K562 (cell line): ENCODE data around the gene WDR44. TPM values are rescaled to one million over a fixed set of nuclear protein-coding genes. Genes with fewer than 3 reads are reported as not detected.

ENCODE experiments used
- AFF1 ChIP-seq, 2 experiments: fragments of 450-650 bp; IDR thresholded peaks; 2 replicates each; pipeline ENCODE4 v1.6.1; 2018; ENCODE audit warnings: mild to moderate bottlenecking in 2 of 2, low read depth in 1 of 2; ENCODE audit not compliant: partially characterized antibody in 2 of 2
- ELF4 ChIP-seq: fragments of 450-650 bp; formaldehyde crosslinking; IDR thresholded peaks from 2 replicates; pipeline ENCODE4 v1.4.0; 2022; ENCODE audit warnings: missing genetic modification characterization
- FOXK2 ChIP-seq, 2 experiments: fragments of 450-650 bp; IDR thresholded peaks in 1 of 2; conservative IDR thresholded peaks in 1 of 2; 2 replicates each; pipeline ENCODE4 v1.6.1; 2016; ENCODE audit warnings: low read depth in 2 of 2, mild to moderate bottlenecking in 1 of 2
- HBP1 ChIP-seq: fragments of 450-650 bp; formaldehyde crosslinking; IDR thresholded peaks from 2 replicates; pipeline ENCODE4 v1.4.0; 2022; ENCODE audit warnings: missing genetic modification characterization
- HDAC1 ChIP-seq, 2 experiments: fragments of 450-650 bp; IDR thresholded peaks; 2 replicates each; pipeline ENCODE4 v1.6.1; 2016 to 2017; ENCODE audit warnings: inconsistent platforms in 1 of 2, mild to moderate bottlenecking in 1 of 2, moderate library complexity in 1 of 2
- HNRNPH1 ChIP-seq: fragments of 200-400 bp; formaldehyde crosslinking; optimal IDR thresholded peaks from 2 replicates; pipeline ENCODE3; 2017; ENCODE audit warnings: low read depth, mild to moderate bottlenecking, low read length, moderate library complexity
- JUN ChIP-seq, 2 experiments: sonication (generic) in 1 of 2; formaldehyde crosslinking in 1 of 2; IDR thresholded peaks; 2 replicates each; pipeline versions ENCODE4 v1.6.1 to v1.8.0; 2012 to 2022; ENCODE audit warnings: borderline replicate concordance in 2 of 2, mild to moderate bottlenecking in 2 of 2, improper control_type of control experiment in 1 of 2, low read depth in 1 of 2, low read length in 1 of 2, missing genetic modification reagents in 1 of 2
- MYC ChIP-seq, 2 experiments: fragments of 250-450 bp in 1 of 2; sonication (Bioruptor Pico) in 1 of 2; IDR thresholded peaks; 2 replicates each; pipeline versions ENCODE4 v1.5.1 to v1.6.1; 2012 to 2021; ENCODE audit warnings: low read depth in 2 of 2, borderline replicate concordance in 1 of 2, improper control_type of control experiment in 1 of 2, low read length in 1 of 2, mild to moderate bottlenecking in 1 of 2, moderate library complexity in 1 of 2
- NR2C2 ChIP-seq, 2 experiments: fragments of 200-800 bp in 1 of 2; sonication (Bioruptor generic) in 1 of 2; sonication (generic) in 1 of 2; formaldehyde crosslinking in 1 of 2; IDR thresholded peaks; 2 replicates each; pipeline versions ENCODE4 v1.6.1 to v1.8.0; 2016 to 2022; ENCODE audit warnings: mild to moderate bottlenecking in 1 of 2, missing compliant biosample characterization in 1 of 2, missing genetic modification characterization in 1 of 2, missing genetic modification reagents in 1 of 2
- PCBP1 ChIP-seq: fragments of 200-400 bp; formaldehyde crosslinking; IDR thresholded peaks from 2 replicates; pipeline ENCODE4 v1.6.1; 2018; ENCODE audit warnings: mild to moderate bottlenecking, low read depth, low read length; ENCODE audit not compliant: poor library complexity, severe bottlenecking
- RHOXF2B ChIP-seq: fragments of 250-450 bp; sonication (Bioruptor Pico); conservative IDR thresholded peaks from 2 replicates; pipeline ENCODE4 v1.5.1; 2021
- TBP ChIP-seq: optimal IDR thresholded peaks from 2 replicates; pipeline ENCODE3; 2011; ENCODE audit warnings: low read depth, low read length, improper control_type of control experiment
- ZNF384 ChIP-seq: IDR thresholded peaks from 2 replicates; pipeline ENCODE4 v1.6.1; 2012; ENCODE audit warnings: low read depth, low read length, improper control_type of control experiment
- ZNF589 ChIP-seq: fragments of 200-800 bp; sonication (Bioruptor generic); IDR thresholded peaks from 2 replicates; pipeline ENCODE4 v1.6.1; 2016; ENCODE audit warnings: low read depth, missing genetic modification characterization, missing compliant biosample characterization
- ZNF740 ChIP-seq, 3 experiments: fragments of 200-800 bp in 1 of 3; sonication (Bioruptor generic) in 1 of 3; sonication (generic) in 1 of 3; formaldehyde crosslinking in 1 of 3; IDR thresholded peaks; 2 replicates each; pipeline versions ENCODE4 v1.6.1 to v1.8.0; 2016 to 2022; ENCODE audit warnings: mild to moderate bottlenecking in 2 of 3, missing compliant biosample characterization in 2 of 3, missing genetic modification characterization in 2 of 3, missing genetic modification reagents in 1 of 3
- polyA plus RNA-seq, 8 experiments: library from polyadenylated mRNA; depleted of rRNA in 4 of 8; stranded (reverse) in 5 of 8; unstranded in 3 of 8; fragments of >200 nt; fragmentation: Nextera tagmentation in 2 of 8; fragmentation: Illumina TruSeq in 1 of 8; extraction: Ambion mirVana in 2 of 8; extraction: Trizol in 1 of 8; gene quantifications; 2 replicates each; pipeline versions ENCODE4 v1.2.1 to v1.2.3, GENCODE V29; 2011 to 2014; ENCODE audit warnings: inconsistent platforms in 1 of 8, missing spikeins in 1 of 8
- total RNA-seq, 7 experiments: library from RNA; depleted of rRNA in 6 of 7; stranded (reverse); fragments of >200 nt in 6 of 7; fragmentation: Illumina TruSeq in 2 of 7; extraction: Trizol in 2 of 7; gene quantifications; 2 replicates each; pipeline versions ENCODE4 v1.2.1 to v1.2.3, GENCODE V29; 2011 to 2021; ENCODE audit warnings: low replicate concordance in 1 of 7

The WDR44 gene
- total and polyA plus RNA-seq, 9 of the 15 experiments (the other 6 are each of a cell fraction or from before 2014, with no cell fraction given) = 5.6 to 20.0 (median 14.6) TPM

GRCh38 chrX:118495061-118495921 is 149.4 kb downstream of the WDR44 start, which contains the start of gene DOCK11 (continued):
- TF ChIP-seq MYC (IDR thresholded peaks at IDR 0.05; ENCODE audit: low read depth, low read length) = peak; percentile 50
- TF ChIP-seq MYC (CRISPR knock-in tag; IDR thresholded peaks at IDR 0.05; ENCODE audit: borderline replicate concordance, low read depth) = no peak
- peak; percentile 89 for TF ChIP-seq ZNF384
- TF ChIP-seq PCBP1 = peak; percentile 30
- TF ChIP-seq ZNF740 (CRISPR knock-in tag; IDR thresholded peaks at IDR 0.05) = peak; percentile 64
- no peak; a peak in 1 of 4 replicates for TF ChIP-seq ZNF740 (tag; IDR thresholded peaks at IDR 0.05)
- TF ChIP-seq AFF1 (IDR thresholded peaks at IDR 0.05; ENCODE audit: low read depth in 1 of 2, partially characterized antibody in 2 of 2) = peak in 1 of 2 experiments; percentile 52
- TF ChIP-seq TBP = peak; percentile 32
- TF ChIP-seq HDAC1 (IDR thresholded peaks at IDR 0.05) = peak in 1 of 2 experiments; percentile 79; a peak in 2 of 4 replicates
- TF ChIP-seq HNRNPH1 = no peak
- TF ChIP-seq RHOXF2B (CRISPR knock-in tag) = no peak
- 0 out of 2 replicates have a peak, but pooled peaks have one; percentile 38 for TF ChIP-seq NR2C2 (CRISPR knock-in tag; IDR thresholded peaks at IDR 0.05)
- TF ChIP-seq NR2C2 (tag; IDR thresholded peaks at IDR 0.05) = peak; percentile 57
- TF ChIP-seq ELF4 (CRISPR knock-in tag) = 0 out of 2 replicates have a peak, but pooled peaks have one; percentile 48
- peak; percentile 14; the same call in 1 of the 2 replicates for TF ChIP-seq JUN (IDR thresholded peaks at IDR 0.05; ENCODE audit: borderline replicate concordance, low read depth, low read length)
- TF ChIP-seq JUN (CRISPR knock-in tag; IDR thresholded peaks at IDR 0.05; ENCODE audit: borderline replicate concordance) = no peak
- 0 out of 2 replicates have a peak, but pooled peaks have one; percentile 66 for TF ChIP-seq HBP1 (CRISPR knock-in tag)
- TF ChIP-seq FOXK2 (conservative IDR thresholded peaks at IDR 0.05 in 1 of 2, IDR thresholded peaks at IDR 0.05 in 1 of 2; ENCODE audit: low read depth in 2 of 2) = peak; percentile 60 to 65; a peak in 3 of 4 replicates
- peak; percentile 69; the same call in 1 of the 2 replicates for TF ChIP-seq ZNF589 (CRISPR knock-in tag)
